Astrocyte of the cerebellum (primary cell): ENCODE measurements around the gene SHANK1.

Experiments used
- DNase-seq: peaks from one replicate; pipeline ENCODE4 v3.0.0-alpha.2; 2011; ENCODE audit warnings: low read depth
- H3K4me3 ChIP-seq: 2 replicates; pipeline ENCODE4 v1.5.1; 2011; ENCODE audit warnings: mild to moderate bottlenecking, low read depth, low read length, moderate library complexity
- in situ Hi-C: cut with HindIII; loops from 2 replicates; pipeline ENCODE4 v1.10.0; 2017; ENCODE audit warnings: low sequenced_read_pairs
- TF ChIP-seq, protein P1 (sequence below): IDR thresholded peaks from 2 replicates; pipeline ENCODE4 v1.5.1; 2012; ENCODE audit warnings: low read length, low read depth, moderate library complexity, mild to moderate bottlenecking; ENCODE audit errors: missing control alignments

Gene SHANK1

DNA sequence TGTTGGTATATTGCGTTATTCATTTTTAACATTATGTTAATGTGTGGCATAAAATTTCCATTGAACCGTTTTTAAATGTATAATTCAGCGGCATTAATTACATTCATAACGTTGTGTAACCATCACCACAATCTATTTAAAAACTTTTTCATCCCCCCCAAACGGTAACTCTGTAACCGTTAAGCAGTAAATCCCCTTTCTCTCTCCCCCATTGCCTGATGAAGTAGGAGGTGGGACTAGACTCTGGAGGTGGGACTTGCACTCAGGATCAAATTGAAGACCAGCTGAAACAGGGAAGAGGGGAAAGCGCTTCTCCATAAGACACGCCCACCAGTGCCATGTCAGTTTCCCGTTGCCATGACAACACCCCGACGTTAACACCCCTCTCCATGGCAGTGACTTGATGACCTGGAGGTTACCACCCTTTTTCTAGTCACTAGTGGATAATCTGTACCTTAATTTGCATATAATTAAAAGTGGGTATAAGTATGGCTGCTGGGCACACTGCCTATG is 20.4 kb upstream of the SHANK1 start:
- no peak for DNase-seq
- in situ Hi-C loops = no loop called here
- TF ChIP-seq, protein P1, sequence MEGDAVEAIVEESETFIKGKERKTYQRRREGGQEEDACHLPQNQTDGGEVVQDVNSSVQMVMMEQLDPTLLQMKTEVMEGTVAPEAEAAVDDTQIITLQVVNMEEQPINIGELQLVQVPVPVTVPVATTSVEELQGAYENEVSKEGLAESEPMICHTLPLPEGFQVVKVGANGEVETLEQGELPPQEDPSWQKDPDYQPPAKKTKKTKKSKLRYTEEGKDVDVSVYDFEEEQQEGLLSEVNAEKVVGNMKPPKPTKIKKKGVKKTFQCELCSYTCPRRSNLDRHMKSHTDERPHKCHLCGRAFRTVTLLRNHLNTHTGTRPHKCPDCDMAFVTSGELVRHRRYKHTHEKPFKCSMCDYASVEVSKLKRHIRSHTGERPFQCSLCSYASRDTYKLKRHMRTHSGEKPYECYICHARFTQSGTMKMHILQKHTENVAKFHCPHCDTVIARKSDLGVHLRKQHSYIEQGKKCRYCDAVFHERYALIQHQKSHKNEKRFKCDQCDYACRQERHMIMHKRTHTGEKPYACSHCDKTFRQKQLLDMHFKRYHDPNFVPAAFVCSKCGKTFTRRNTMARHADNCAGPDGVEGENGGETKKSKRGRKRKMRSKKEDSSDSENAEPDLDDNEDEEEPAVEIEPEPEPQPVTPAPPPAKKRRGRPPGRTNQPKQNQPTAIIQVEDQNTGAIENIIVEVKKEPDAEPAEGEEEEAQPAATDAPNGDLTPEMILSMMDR = no peak
- no peak overlapping the region for H3K4me3 ChIP-seq

DNA sequence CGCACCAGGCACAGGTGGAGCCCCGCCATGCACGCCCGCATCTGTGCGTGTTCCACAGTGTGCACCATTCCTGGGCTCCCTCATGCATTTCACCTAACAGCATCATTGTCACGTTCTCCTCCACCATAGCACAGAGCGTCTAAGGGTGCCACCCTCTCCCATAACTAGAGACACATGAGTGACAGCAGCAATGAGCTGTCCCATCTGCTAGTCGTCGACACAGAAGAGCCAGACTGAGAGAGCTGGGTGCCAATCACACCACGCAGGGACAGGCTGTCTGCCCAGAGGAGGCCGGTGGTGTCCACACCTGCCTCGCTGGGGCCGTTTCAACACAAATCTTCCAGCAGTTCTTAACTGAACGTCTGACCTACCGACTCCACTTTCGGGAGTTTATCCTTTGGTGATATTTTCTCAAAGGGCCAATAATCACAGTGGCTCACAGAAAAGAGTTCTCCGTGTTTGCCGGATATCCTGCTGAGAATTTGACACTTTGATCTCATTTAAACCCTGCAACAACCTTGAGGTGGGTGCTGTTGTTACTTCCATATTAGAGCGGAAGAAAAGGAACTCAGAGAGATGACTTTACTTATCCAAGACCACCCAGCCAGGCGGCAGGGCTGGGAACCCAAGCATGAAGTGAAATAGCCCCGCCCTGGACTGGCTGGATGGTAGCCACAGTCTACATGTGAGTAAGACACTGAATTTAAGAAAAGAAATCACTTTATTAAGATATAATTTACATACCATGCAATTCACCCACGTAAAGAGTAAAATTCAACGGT is 19.7 kb upstream of the SHANK1 start:
- TF ChIP-seq, protein P1 = no peak
- in situ Hi-C loops = no loop called here
- DNase-seq = no peak
- H3K4me3 ChIP-seq = no peak overlapping the region

DNA sequence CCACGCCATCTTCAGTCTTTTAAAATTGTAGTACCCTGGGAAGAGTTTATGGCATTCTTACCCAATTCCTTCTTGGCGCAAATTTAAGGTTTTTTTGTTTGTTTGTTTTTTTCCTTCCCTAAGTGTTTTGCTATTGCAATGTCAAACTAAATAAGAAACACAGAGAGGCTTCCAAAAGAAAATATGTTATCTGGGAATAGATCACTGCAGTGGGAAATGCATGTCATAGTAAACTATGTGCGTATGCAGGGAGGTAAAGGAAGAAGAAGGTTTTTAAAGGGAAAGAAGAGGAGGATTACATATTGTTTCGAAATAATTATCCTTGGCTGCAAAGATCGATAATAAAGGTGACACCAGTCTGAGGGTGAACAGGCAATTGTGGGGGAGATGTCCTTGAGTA is 16.7 kb upstream of the SHANK1 start:
- TF ChIP-seq, protein P1 = no peak
- DNase-seq = no peak
- in situ Hi-C loops = no loop called here
- H3K4me3 ChIP-seq = no peak overlapping the region

DNA sequence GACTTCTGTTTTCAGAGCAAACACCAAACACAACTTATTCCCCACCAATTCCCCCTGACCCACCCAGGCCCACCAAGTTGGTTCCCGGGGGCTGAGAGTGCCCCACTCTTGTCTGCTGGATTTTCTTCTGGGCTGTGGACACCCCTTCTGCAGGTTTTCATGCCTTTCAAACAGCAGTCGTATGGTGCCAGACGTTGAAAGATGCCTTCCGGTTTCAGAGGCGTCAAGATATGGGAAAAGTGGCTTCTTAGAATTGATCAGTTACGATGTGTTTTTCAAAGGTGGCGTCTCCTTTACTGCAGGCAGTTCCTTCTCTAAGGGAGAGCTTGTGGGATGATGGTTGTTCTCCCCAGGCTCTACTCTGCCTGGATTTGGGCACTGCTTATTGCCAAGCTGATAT is 16.3 kb upstream of the SHANK1 start:
- TF ChIP-seq, protein P1 = no peak
- H3K4me3 ChIP-seq = no peak overlapping the region
- in situ Hi-C loops = no loop called here
- no peak for DNase-seq

DNA sequence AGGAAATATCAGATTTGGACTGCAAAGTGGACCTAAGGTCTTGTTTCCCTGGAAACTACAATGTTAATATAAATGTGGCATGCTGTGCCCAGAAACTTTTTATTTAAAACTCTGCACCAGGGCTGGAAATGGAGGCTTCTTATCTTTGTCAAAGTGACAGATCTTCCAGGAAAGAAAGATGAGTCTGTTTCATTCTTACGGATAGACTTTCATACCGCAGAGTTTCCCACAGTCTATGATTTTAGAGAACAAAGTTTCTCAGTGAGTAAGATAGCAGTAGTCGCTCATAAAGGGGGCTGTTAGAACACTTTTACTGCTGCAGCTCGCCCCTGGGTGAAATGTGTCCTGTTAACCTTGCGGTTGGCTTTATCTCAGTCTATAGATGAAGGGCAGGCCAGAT is 10.3 kb upstream of the SHANK1 start:
- in situ Hi-C loops = no loop called here
- H3K4me3 ChIP-seq = no peak overlapping the region
- TF ChIP-seq, protein P1 = no peak
- no peak for DNase-seq

DNA sequence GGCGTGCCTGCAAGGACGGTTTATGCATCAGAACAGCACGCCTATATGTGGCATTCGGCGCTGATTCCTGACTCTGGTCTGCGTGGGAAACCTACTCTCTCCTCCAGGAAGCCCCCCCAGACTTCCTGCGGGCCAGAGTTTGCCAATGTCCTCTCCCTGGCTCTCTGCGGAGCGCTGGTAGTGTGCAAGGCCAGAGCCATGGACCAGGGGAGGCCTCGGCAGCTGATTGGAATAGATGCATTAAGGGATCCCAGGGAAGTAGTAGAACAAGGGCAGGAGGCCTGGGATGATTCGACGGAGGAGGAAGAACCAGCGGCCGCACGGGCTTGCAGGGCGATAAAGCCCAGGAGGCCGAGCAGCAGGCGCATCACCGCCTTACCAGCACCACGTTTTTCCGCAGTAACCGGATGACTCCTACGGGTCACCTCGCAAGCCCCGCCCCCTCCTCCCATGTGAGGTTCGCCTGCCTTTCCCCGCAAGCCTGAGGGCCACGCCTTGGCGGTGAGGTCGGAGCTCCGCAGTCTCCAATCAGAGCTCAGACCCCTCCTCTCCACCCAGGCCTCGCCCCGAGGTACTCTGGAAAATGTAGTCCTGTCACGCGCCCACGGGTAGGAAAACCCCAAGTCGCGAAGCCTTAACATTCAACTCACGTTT is 8.6 kb upstream of the SHANK1 start:
- TF ChIP-seq, protein P1 = no peak
- in situ Hi-C loops = no loop called here
- H3K4me3 ChIP-seq = no peak overlapping the region
- no peak for DNase-seq
